HepG2 (cell line): ENCODE data around the gene ALG5. TPM values are rescaled to one million over a fixed set of nuclear protein-coding genes. Genes with fewer than 3 reads are reported as not detected.

Experiments
- ARNTL ChIP-seq: sonication (generic); formaldehyde crosslinking; IDR thresholded peaks from 2 replicates; pipeline ENCODE4 v1.4.0; 2020; ENCODE audit warnings: mild to moderate bottlenecking, missing genetic modification reagents
- BATF2 ChIP-seq: sonication (generic); formaldehyde crosslinking; IDR thresholded peaks from 2 replicates; pipeline ENCODE4 v1.8.0; 2022; ENCODE audit warnings: mild to moderate bottlenecking, missing genetic modification reagents, moderate library complexity
- CSRNP2 ChIP-seq: sonication (generic); formaldehyde crosslinking; conservative IDR thresholded peaks from 2 replicates; pipeline ENCODE4 v1.8.0; 2022; ENCODE audit warnings: low read depth, missing genetic modification reagents
- DRAP1 ChIP-seq: IDR thresholded peaks from 2 replicates; pipeline ENCODE4 v1.6.1; 2016; ENCODE audit warnings: missing genetic modification reagents, missing compliant biosample characterization
- HMG20B ChIP-seq: conservative IDR thresholded peaks from 2 replicates; pipeline ENCODE4 v1.6.1; 2016; ENCODE audit warnings: missing genetic modification reagents, missing compliant biosample characterization
- KLF9 ChIP-seq: IDR thresholded peaks from 2 replicates; pipeline ENCODE4 v1.6.1; 2016; ENCODE audit warnings: low read depth
- MTF2 ChIP-seq: sonication (generic); formaldehyde crosslinking; IDR thresholded peaks from 2 replicates; pipeline ENCODE4 v1.5.0; 2020; ENCODE audit warnings: missing genetic modification reagents, borderline replicate concordance
- NCOA2 ChIP-seq: sonication (generic); formaldehyde crosslinking; IDR thresholded peaks from 2 replicates; pipeline ENCODE4 v1.8.0; 2022; ENCODE audit warnings: inconsistent platforms
- RARA ChIP-seq: IDR thresholded peaks from 2 replicates; pipeline ENCODE4 v1.6.1; 2016; ENCODE audit warnings: missing genetic modification reagents, missing compliant biosample characterization
- RCOR2 ChIP-seq: IDR thresholded peaks from 2 replicates; pipeline ENCODE4 v1.6.1; 2016; ENCODE audit warnings: missing biosample characterization, missing genetic modification reagents
- REL ChIP-seq: sonication (generic); formaldehyde crosslinking; conservative IDR thresholded peaks from 2 replicates; pipeline ENCODE4 v1.8.0; 2022; ENCODE audit warnings: mild to moderate bottlenecking, missing genetic modification reagents, moderate library complexity
- SOX13 ChIP-seq, 3 experiments: fragments of 450-650 bp in 1 of 3; sonication (generic) in 1 of 3; formaldehyde crosslinking in 1 of 3; IDR thresholded peaks in 2 of 3; conservative IDR thresholded peaks in 1 of 3; 2 replicates each; pipeline versions ENCODE4 v1.5.0 to v1.6.1; 2016 to 2020; ENCODE audit warnings: antibody characterized with exemption in 1 of 3, mild to moderate bottlenecking in 1 of 3, missing compliant biosample characterization in 1 of 3, missing genetic modification reagents in 1 of 3, moderate library complexity in 1 of 3
- ZBTB38 ChIP-seq: sonication (generic); formaldehyde crosslinking; IDR thresholded peaks from 2 replicates; pipeline ENCODE4 v1.5.1; 2020; ENCODE audit warnings: mild to moderate bottlenecking, missing genetic modification reagents
- ZGPAT ChIP-seq: IDR thresholded peaks from 2 replicates; pipeline ENCODE4 v1.6.1; 2016; ENCODE audit warnings: mild to moderate bottlenecking
- ZNF136 ChIP-seq: sonication (generic); formaldehyde crosslinking; IDR thresholded peaks from 2 replicates; pipeline ENCODE4 v1.8.1; 2022; ENCODE audit warnings: low read depth, mild to moderate bottlenecking, moderate library complexity, missing genetic modification reagents
- ZNF263 ChIP-seq: sonication (generic); formaldehyde crosslinking; IDR thresholded peaks from 2 replicates; pipeline ENCODE4 v1.4.0; 2020; ENCODE audit warnings: missing genetic modification reagents
- ZNF296 ChIP-seq: sonication (generic); formaldehyde crosslinking; conservative IDR thresholded peaks from 2 replicates; pipeline ENCODE4 v1.5.0; 2020; ENCODE audit warnings: mild to moderate bottlenecking, missing genetic modification reagents
- ZNF512B ChIP-seq: sonication (generic); formaldehyde crosslinking; IDR thresholded peaks from 2 replicates; pipeline ENCODE4 v1.5.1; 2020; ENCODE audit warnings: missing genetic modification reagents, mild to moderate bottlenecking, borderline replicate concordance
- ZNF557 ChIP-seq: sonication (generic); formaldehyde crosslinking; IDR thresholded peaks from 2 replicates; pipeline ENCODE4 v1.4.0; 2020; ENCODE audit warnings: missing genetic modification reagents
- ZNF558 ChIP-seq: sonication (generic); formaldehyde crosslinking; IDR thresholded peaks from 2 replicates; pipeline ENCODE4 v1.9.0; 2022; ENCODE audit warnings: mild to moderate bottlenecking, missing genetic modification reagents, borderline replicate concordance
- ZNF563 ChIP-seq: sonication (generic); formaldehyde crosslinking; IDR thresholded peaks from 2 replicates; pipeline ENCODE4 v1.8.0; 2022; ENCODE audit warnings: mild to moderate bottlenecking, moderate library complexity, missing genetic modification reagents
- ZNF713 ChIP-seq: sonication (generic); formaldehyde crosslinking; IDR thresholded peaks from 2 replicates; pipeline ENCODE4 v1.4.0; 2020; ENCODE audit warnings: mild to moderate bottlenecking, missing genetic modification reagents
- ZNF749 ChIP-seq: sonication (generic); formaldehyde crosslinking; IDR thresholded peaks from 2 replicates; pipeline ENCODE4 v1.8.0; 2022; ENCODE audit warnings: mild to moderate bottlenecking, missing genetic modification reagents, moderate library complexity, borderline replicate concordance
- ZZZ3 ChIP-seq: sonication (generic); formaldehyde crosslinking; IDR thresholded peaks from 2 replicates; pipeline ENCODE4 v1.4.0; 2020; ENCODE audit warnings: missing genetic modification reagents, mild to moderate bottlenecking, borderline replicate concordance
- polyA plus RNA-seq, 8 experiments: library from polyadenylated mRNA; depleted of rRNA in 3 of 8; stranded (reverse) in 7 of 8; unstranded in 1 of 8; fragments of >200 nt; fragmentation: Illumina TruSeq in 4 of 8; extraction: Trizol in 4 of 8; gene quantifications; 2 replicates each; pipeline versions ENCODE4 v1.2.1 to v1.2.3, GENCODE V29; 2011 to 2016; ENCODE audit warnings: low read depth in 4 of 8, missing spikeins in 1 of 8, mixed read lengths in 1 of 8; ENCODE audit not compliant: insufficient read depth in 1 of 8
- total RNA-seq, 5 experiments: library from RNA; depleted of rRNA; stranded (reverse); fragments of >200 nt; fragmentation: Illumina TruSeq; extraction: Trizol; gene quantifications; 2 replicates each; pipeline ENCODE4 v1.2.3, GENCODE V29; 2016; ENCODE audit warnings: low read depth in 1 of 5

ALG5 gene
- total and polyA plus RNA-seq, 2 of the 13 experiments (the other 11 are each of a cell fraction or from before 2014, with no cell fraction given) = 27.8 to 51.1 TPM

GRCh38 chr13:36919171-36919832, 79.8 kb downstream of the ALG5 start (continued):
- TF ChIP-seq CSRNP2 (CRISPR knock-in tag) = no peak
- no peak for TF ChIP-seq MTF2
- TF ChIP-seq ZNF512B = no peak
- TF ChIP-seq ZNF563 (CRISPR knock-in tag) = no peak
- 0 out of 2 replicates have a peak, but pooled peaks have one; percentile 16 for TF ChIP-seq ARNTL
- TF ChIP-seq ZNF749 (CRISPR knock-in tag) = no peak
- no peak for TF ChIP-seq NCOA2 (CRISPR knock-in tag)
- TF ChIP-seq ZGPAT (CRISPR knock-in tag) = peak; percentile 44; the same call in 1 of the 2 replicates
- TF ChIP-seq ZNF557 (CRISPR knock-in tag) = no peak
- TF ChIP-seq BATF2 (CRISPR knock-in tag) = no peak
- no peak for TF ChIP-seq SOX13 (IDR thresholded peaks at IDR 0.05)
- TF ChIP-seq SOX13 (CRISPR knock-in tag; conservative IDR thresholded peaks at IDR 0.05 in 1 of 2, IDR thresholded peaks at IDR 0.05 in 1 of 2) = no peak
- TF ChIP-seq DRAP1 (CRISPR knock-in tag) = 0 out of 2 replicates have a peak, but pooled peaks have one; percentile 39
- TF ChIP-seq ZNF713 (CRISPR knock-in tag) = no peak
- no peak for TF ChIP-seq ZNF136 (CRISPR knock-in tag)
- no peak for TF ChIP-seq ZZZ3 (CRISPR knock-in tag)
- no peak for TF ChIP-seq ZNF263
- no peak for TF ChIP-seq ZNF296 (CRISPR knock-in tag)
- TF ChIP-seq ZNF558 (CRISPR knock-in tag) = no peak
- no peak for TF ChIP-seq ZBTB38
- no peak for TF ChIP-seq HMG20B (CRISPR knock-in tag)
- TF ChIP-seq REL (CRISPR knock-in tag) = no peak
- no peak for TF ChIP-seq RARA (CRISPR knock-in tag)
- no peak for TF ChIP-seq KLF9 (CRISPR knock-in tag)
- TF ChIP-seq RCOR2 = no peak
